Lower leg skin (tissue), 3 donors: ENCODE data around the gene ANKRD34A.

ENCODE experiments used
- CTCF ChIP-seq, 3 donors: fragments of 450-650 bp; IDR thresholded peaks; one replicate each; pipeline ENCODE4 v1.5.1; 2016; ENCODE audit warnings: antibody characterized with exemption in 3 of 3, mild to moderate bottlenecking in 3 of 3, moderate library complexity in 2 of 3
- POLR2A ChIP-seq, 2 donors: fragments of 450-650 bp; IDR thresholded peaks; one replicate each; pipeline ENCODE4 v1.6.1; 2016 to 2017; ENCODE audit warnings: antibody characterized with exemption in 2 of 2, mild to moderate bottlenecking in 1 of 2, moderate library complexity in 1 of 2

GRCh38 chr1:145927063-145927886 is 37.1 kb downstream of the ANKRD34A start, which contains the start of gene RBM8A:
- peak in 1 of 3 donors; percentile 76 for TF ChIP-seq CTCF (IDR thresholded peaks at IDR 0.05)
- TF ChIP-seq POLR2A (IDR thresholded peaks at IDR 0.05) = peak in 1 of 2 donors; percentile 96
